HG03571 (cell line): Measurements from ENCODE around the gene LRRC74B.

ENCODE experiments used
- ATAC-seq: cut with Tn5 transposase; IDR thresholded peaks from one replicate; pipeline ENCODE4 v1.9.1; 2021; ENCODE audit not compliant: unreplicated experiment

LRRC74B gene

GRCh38 chr22:21013657-21014201 is 32.0 kb upstream of the LRRC74B start:
- ATAC-seq, result no peak

DNA sequence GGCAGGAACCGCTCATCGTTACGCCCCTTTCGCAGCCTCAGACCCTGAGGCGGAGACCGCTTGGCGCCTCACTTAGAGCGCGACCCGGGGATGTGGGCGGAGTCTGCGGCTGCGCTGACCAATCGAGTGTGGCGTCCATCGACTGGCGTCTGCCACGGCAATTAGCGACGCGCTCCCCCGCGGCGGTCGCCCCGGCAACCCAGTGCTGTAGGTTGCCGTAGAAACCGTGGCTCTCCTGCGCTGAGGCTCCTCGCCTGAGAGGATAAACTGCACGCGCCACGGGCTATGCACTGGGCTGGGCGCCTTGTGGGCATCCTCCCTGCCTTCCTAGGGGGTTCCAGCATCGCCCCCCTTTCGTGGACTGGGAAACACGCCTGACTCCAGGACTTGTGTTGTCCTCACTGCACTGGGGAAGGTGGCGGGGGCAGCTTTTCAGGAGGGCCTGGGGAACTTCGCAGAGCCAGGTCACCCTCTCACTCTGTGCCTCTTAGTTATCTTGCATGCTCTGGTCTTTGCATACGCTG is 31.5 kb upstream of the LRRC74B start:
- ATAC-seq, result peak; percentile 81

DNA sequence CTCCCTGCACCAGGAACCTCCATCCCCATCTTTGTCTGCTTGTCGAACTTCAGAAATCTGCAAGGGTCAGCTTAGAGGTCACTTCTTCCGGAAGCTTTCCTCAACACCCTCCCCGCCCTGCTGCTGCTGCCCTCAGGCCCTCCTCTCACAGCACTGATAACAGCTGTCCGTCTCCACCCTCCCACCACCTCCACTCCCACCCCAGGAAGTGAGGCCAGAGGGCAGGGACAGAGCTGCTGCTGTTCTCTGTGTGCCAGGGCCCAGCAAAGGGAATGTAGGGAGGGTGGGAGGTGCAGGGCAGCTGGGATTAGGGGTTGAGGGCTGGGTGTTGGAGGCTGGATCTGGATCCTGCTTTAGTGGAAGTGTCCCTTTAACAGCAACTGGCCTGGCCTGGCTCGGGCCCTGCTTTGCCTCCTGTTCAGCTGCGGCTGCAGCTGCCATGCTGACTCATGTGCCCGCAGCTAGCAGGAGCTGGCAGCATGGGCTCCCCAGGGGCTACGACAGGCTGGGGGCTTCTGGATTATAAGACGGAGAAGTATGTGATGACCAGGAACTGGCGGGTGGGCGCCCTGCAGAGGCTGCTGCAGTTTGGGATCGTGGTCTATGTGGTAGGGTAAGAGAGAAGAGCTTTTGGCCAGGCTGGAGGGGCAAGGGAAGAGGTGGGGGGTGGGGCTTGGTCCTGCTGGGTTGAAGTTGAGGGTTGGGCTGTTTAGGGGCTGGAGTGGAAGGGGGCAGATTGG is 30.9 kb upstream of the LRRC74B start, which contains the start of gene P2RX6:
Gene P2RX6 (plus strand): TSS at position 440 of the 740 bp plus-strand sequence. CDS start 10 bp downstream, at position 450.
- no peak for ATAC-seq

GRCh38 chr22:21015466-21016006 is 30.2 kb upstream of the LRRC74B start:
- no peak for ATAC-seq

- ATAC-seq, result no peak
Measured at GRCh38 chr22:21016644-21017420, 28.9 kb upstream of the LRRC74B start.

- no peak for ATAC-seq
Measured at GRCh38 chr22:21018314-21018713, 27.4 kb upstream of the LRRC74B start.

DNA sequence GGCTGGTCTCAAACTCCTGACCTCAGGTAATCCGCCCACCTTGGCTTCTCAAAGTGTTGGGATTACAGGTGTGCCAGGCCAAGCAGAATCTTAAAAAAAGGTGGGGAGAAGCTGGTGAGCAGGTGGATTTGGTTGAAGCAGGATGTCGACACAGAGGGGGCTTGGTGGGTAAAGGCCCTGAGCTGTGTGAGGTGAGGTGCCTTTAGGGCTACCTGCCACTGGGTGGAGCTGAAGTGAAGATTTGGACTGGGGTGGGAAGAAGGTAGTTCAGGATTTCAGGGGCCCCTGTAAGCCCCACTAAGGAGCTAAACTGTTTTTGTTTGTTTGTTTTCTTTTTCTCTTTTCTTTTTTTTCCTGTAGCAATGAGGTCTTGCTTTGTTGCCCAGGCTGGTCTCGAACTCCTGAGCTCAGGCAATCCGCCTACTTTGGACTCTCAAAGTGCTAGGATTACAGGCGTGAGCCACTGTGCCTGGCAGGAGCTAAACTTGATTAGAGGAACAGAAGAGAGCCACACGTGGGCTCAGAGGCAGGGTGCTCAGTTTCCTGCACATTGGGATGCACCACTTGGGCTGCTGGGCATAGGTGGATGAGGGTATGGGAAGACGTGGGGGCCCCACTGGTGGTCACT is 24.8 kb upstream of the LRRC74B start:
- ATAC-seq, result no peak

DNA sequence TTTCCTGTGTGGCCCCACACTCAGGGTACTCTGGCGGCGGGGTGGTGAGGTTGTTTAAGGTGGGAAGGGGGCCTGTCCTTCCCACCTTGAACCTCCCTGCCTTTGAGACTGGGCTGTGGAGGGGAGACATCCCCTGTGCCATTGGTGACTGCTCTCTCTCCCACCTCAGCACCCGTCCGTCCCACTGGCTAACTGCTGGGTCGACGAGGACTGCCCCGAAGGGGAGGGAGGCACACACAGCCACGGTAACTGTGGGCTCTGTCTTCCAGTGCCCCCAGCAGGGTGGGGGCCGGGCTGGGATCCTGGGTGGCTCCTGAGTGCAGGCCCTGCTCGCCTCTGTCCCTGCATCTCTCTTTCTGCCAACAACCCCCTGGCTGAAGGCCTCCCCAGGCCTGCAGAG is 23.2 kb upstream of the LRRC74B start:
- no peak for ATAC-seq

- ATAC-seq, result no peak
Measured at GRCh38 chr22:21022955-21023614, 22.7 kb upstream of the LRRC74B start.

- no peak for ATAC-seq
Measured at GRCh38 chr22:21025266-21025665, 20.5 kb upstream of the LRRC74B start.

DNA sequence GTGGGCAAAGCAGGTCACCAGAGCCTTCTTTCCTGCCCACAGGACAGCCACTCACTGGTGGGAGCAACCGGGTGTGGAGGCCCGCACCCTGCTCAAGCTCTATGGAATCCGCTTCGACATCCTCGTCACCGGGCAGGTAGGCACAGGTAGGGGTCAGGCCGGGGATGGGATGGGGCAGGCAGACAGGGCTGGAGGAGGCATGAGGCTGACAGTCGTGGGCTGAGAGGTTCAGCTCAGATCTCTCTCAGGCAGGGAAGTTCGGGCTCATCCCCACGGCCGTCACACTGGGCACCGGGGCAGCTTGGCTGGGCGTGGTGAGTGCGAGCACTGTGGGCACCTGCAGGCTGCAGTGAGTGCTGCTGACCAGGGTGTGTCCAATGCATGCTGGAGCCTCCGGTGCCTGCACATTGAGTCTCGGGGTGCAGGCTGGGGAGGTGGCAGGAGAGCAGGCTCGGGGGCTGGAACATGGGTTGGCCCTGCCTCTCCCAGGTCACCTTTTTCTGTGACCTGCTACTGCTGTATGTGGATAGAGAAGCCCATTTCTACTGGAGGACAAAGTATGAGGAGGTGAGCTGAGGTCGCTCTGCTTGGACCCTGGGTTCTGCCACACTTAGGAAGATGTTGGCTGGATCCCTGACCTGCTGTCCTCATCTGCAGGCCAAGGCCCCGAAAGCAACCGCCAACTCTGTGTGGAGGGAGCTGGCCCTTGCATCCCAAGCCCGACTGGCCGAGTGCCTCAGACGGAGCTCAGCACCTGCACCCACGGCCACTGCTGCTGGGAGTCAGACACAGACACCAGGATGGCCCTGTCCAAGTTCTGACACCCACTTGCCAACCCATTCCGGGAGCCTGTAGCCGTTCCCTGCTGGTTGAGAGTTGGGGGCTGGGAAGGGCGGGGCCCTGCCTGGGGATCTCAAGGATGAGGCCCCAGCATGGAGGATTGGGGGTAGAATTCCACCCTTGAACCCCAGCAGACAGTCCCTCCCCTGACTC is 19.7 kb upstream of the LRRC74B start:
- no peak for ATAC-seq

DNA sequence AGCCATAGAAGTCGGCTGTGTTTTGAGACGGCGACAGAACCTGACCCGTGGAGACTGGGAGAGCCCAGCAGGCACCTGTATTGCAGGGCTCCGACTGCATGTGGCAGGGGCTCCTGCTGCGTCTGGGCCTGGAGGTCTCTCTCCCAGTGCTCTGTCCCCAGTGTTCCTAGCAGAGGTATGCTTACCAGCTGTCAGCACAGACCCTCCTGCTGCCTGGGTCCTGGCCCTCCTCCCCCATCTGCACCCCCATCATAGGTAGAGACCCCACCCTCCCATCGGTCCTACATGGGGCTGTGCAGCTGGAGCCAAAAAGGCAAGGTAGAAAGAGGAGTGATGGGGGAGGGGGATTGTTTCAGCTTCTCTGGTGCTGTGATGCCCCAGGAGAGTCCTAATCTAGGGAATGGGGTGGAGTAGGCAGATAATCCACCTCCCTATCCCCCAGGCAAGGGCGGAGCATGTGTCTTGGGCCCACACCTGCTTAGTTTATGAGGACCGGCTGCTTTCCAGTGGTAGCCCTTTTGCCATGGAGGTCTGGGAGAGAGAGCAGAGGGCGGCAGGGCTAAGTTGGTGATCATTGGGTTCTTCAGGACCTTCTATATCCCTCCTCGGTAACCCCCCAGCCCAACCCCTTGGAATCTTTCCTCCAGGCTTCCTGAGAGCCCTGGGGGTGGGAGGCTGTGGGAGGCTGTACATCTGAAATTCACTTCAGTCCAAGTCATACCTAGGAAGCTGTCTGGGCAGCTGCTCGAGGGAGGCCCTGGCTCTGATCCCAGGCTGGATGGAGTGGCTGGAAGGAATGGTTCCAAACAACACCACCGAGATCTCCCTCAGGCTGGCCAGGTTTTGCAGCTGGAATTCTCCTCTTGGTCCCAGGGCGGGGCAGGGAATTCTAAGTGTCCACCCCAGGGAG is 18.7 kb upstream of the LRRC74B start:
- ATAC-seq, result no peak

GRCh38 chr22:21028277-21029251 is 17.2 kb upstream of the LRRC74B start:
- no peak for ATAC-seq

- ATAC-seq, result no peak
Measured at GRCh38 chr22:21029486-21030025, 16.2 kb upstream of the LRRC74B start.

- ATAC-seq, result no peak
Measured at GRCh38 chr22:21030032-21030431, 15.7 kb upstream of the LRRC74B start.

GRCh38 chr22:21030621-21031544 is 14.9 kb upstream of the LRRC74B start:
- ATAC-seq, result no peak
